Forelimb muscle (tissue), 1 donor: ENCODE measurements around the gene UXT. TPM values are rescaled to one million over a fixed set of nuclear protein-coding genes. Genes with fewer than 3 reads are reported as not detected.
"Not testable (repeated sequence)": the region's sequence is repeated elsewhere in the genome, so short reads cannot be mapped to it uniquely, and the experiment has no call there.

Experiments used
- DNase-seq: peaks from one replicate; pipeline ENCODE4 v3.0.0-alpha.2; 2013; ENCODE audit warnings: low read depth
- polyA plus RNA-seq: library from polyadenylated mRNA; unstranded; fragments of 120-200 nt; gene quantifications from one replicate; pipeline ENCODE4 v1.2.1, GENCODE V29; 2013; ENCODE audit not compliant: insufficient read length

Gene UXT
- polyA plus RNA-seq = 81.7 TPM

GRCh38 chrX:47658684-47659420, at the start of gene UXT:
UXT (minus strand) TSS chrX:47659180; CDS start chrX:47658927, 253 bp downstream.
- peak; percentile 57 for DNase-seq

- DNase-seq = no peak
Measured at GRCh38 chrX:47707031-47707780, 48.2 kb upstream of the UXT start.

GRCh38 chrX:47706575-47706974, 47.6 kb upstream of the UXT start:
- no peak for DNase-seq

- no peak for DNase-seq
Measured at GRCh38 chrX:47704736-47705135, 45.8 kb upstream of the UXT start.

GRCh38 chrX:47697181-47697580, 38.2 kb upstream of the UXT start:
- DNase-seq = no peak

GRCh38 chrX:47690175-47690574, 31.2 kb upstream of the UXT start:
- no peak for DNase-seq

- no peak for DNase-seq
Measured at GRCh38 chrX:47687263-47687662, 28.3 kb upstream of the UXT start.

GRCh38 chrX:47683829-47684205, 24.8 kb upstream of the UXT start:
- no peak for DNase-seq

GRCh38 chrX:47683184-47683828, 24.3 kb upstream of the UXT start:
- DNase-seq = no peak

- DNase-seq = not testable (repeated sequence)
Measured at GRCh38 chrX:47675959-47676859, 17.2 kb upstream of the UXT start.

GRCh38 chrX:47674776-47675175, 15.8 kb upstream of the UXT start:
- DNase-seq = no peak

GRCh38 chrX:47665797-47666196, 6.8 kb upstream of the UXT start:
- not testable (repeated sequence) for DNase-seq

GRCh38 chrX:47664737-47665136, 5.8 kb upstream of the UXT start:
- DNase-seq = no peak

GRCh38 chrX:47662144-47662657, 3.2 kb upstream of the UXT start:
- DNase-seq = no peak

- no peak for DNase-seq
Measured at GRCh38 chrX:47661539-47661938, 2.6 kb upstream of the UXT start.

- DNase-seq = no peak
Measured at GRCh38 chrX:47659421-47659726, 394 bp upstream of the UXT start.

- no peak for DNase-seq
Measured at GRCh38 chrX:47658301-47658683, 688 bp downstream of the UXT start.

- no peak for DNase-seq
Measured at GRCh38 chrX:47651043-47651905, 7.7 kb downstream of the UXT start.

GRCh38 chrX:47650164-47651042, 8.6 kb downstream of the UXT start, which contains the start of gene ELK1:
ELK1 (minus strand) TSS chrX:47650563; CDS start chrX:47641441, 9,122 bp downstream.
- DNase-seq = peak; percentile 90

GRCh38 chrX:47649781-47650163, 9.2 kb downstream of the UXT start:
- no peak for DNase-seq
